ENCODE results near the gene IL10RA.

Gene IL10RA

DNA sequence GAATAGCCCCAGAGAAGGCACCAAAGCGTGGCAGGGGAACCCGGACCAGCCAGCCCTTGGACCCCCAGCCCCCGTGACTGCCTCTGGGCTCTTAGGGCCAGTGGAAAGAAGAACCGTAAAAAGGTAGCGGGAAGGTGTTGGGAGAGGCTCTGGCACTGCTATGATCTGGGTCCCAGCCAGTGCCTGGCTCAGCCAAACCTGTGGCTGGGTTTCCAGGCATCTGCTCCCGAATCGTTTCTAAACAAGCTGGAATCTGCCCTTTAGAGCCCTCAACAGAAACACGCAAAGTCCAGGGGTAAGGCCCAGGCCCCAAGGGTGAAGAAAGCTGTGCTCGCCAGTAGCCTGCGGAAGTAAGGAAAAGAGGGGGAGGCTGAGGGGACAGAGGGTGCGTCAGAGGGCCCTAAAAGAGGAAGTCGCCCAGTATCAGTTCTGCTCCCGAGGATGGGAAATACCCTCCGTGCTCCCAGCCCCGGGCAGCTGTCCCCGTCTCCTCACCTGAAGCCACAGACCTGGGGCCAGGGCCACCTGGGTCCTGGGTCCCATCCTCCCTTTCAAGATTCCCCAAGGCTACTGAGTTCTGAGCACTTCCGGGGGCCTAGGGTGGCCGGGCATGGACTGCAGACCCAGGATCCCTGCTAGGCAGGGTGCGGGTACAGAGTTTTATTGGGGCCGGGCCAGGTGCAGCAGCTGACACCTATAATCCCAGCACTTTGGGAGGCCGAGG, 24.7 kb downstream of the IL10RA start:
- Histone ChIP-seq H3K27ac (ENCODE audit: low read depth, low read length) (no peak overlapping the region), H3K9ac (ENCODE audit: low read depth, low read length) (no peak overlapping the region), H3K4me3 (ENCODE audit: low read length) (no peak overlapping the region), H3K4me1 (ENCODE audit: insufficient read depth, low read length) (no peaks in the 10 kb centered on the region), H3K27me3 (ENCODE audit: insufficient read depth, low read length) (no peaks in the 10 kb centered on the region), H3K36me3 (ENCODE audit: insufficient read depth, low read length) (no peaks in the 10 kb centered on the region), H3K9me3 (ENCODE audit: insufficient read depth, low read depth, low read length) (no peaks in the 10 kb centered on the region)
- 93% methylated on average over 21 of the region's 21 CpGs for WGBS

DNA sequence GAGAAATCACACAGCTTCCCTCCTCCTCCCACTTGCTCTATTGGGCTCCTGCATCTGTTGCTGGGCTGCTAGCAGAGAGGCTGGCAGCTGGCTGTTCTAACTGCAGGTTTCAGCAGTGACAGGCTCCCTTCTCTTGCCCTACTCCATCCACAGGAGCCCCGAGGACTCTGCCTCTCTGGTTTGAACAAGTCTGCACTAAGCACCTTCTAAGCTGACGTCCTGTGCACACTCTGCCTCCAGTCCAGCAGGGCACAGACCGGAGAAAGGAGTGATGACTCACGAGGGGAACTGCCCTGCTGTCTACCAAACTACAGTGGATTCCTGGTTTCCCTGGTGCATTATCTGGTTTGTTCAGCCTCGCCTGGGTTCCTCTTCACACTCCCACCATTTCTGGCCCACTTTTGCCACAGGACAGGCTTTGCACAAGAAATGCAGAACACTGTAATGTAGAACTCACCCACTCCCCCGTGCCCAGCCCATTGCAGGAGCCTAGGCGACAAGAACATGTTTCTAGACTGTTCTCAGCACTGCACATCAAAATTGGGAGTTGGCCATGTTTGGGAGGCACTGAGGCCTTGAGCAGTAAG, 26.0 kb downstream of the IL10RA start:
- WGBS = 90% methylated on average over 7 of the region's 7 CpGs
- Histone ChIP-seq H3K27me3 (ENCODE audit: insufficient read depth, low read length) (no peaks in the 10 kb centered on the region), H3K4me1 (ENCODE audit: insufficient read depth, low read length) (no peaks in the 10 kb centered on the region), H3K4me3 (ENCODE audit: low read length) (no peak overlapping the region), H3K9ac (ENCODE audit: low read depth, low read length) (no peak overlapping the region), H3K9me3 (ENCODE audit: insufficient read depth, low read depth, low read length) (no peaks in the 10 kb centered on the region), H3K27ac (ENCODE audit: low read depth, low read length) (no peak overlapping the region), H3K36me3 (ENCODE audit: insufficient read depth, low read length) (no peaks in the 10 kb centered on the region)

DNA sequence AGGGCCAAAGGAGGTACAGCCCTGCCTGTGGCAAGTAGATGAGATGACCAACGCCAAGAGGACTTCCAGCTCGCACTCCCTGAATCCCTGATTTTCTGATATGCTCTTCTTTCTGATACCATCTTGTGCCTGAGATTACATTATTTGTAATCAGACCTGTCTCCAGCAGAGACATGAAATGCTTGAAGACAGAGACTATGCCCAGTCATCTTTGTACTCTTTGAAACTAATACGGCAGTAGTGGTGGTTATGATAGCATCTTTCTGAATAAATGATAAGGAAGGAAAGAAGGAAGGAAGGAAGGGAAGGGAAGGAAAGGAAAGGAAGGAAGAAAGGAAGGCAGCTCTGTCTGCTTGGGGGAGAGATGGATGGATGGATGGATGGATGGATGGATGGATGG, 27.8 kb downstream of the IL10RA start:
- 95% methylated on average over 3 of the region's 3 CpGs for WGBS
- no peaks in the 10 kb centered on the region for H3K27me3 ChIP-seq (ENCODE audit: insufficient read depth, low read length)
- no peaks in the 10 kb centered on the region for H3K9me3 ChIP-seq (ENCODE audit: insufficient read depth, low read depth, low read length)
- H3K27ac ChIP-seq (ENCODE audit: low read depth, low read length) = no peak overlapping the region
- no peaks in the 10 kb centered on the region for H3K36me3 ChIP-seq (ENCODE audit: insufficient read depth, low read length)
- no peak overlapping the region for H3K4me3 ChIP-seq (ENCODE audit: low read length)
- no peak overlapping the region for H3K9ac ChIP-seq (ENCODE audit: low read depth, low read length)
- no peaks in the 10 kb centered on the region for H3K4me1 ChIP-seq (ENCODE audit: insufficient read depth, low read length)

DNA sequence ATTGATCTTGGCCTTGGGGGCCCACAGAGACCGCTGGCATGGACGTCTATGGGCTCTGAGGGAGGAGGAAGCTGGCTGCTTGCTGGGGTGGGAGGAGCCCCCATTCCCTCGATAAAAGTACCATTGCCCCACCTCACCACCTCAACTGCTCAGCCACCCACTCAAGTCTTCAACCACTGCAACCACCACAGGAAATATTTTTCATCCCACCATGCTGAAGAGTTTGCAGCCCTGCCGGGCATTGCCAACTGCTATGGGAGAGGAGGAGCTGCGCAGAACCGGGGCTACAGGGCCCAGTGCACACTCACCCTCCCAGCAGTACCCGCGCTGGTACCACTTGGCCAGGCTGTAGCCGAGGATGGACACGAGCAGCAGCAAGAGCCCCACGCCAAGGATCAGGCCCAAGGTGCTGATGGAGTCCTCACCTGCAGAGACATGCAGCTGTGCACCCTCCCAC, 29.2 kb downstream of the IL10RA start:
- Histone ChIP-seq H3K4me1 (ENCODE audit: insufficient read depth, low read length) (no peaks in the 10 kb centered on the region), H3K9ac (ENCODE audit: low read depth, low read length) (no peak overlapping the region), H3K27me3 (ENCODE audit: insufficient read depth, low read length) (no peaks in the 10 kb centered on the region), H3K36me3 (ENCODE audit: insufficient read depth, low read length) (no peaks in the 10 kb centered on the region), H3K4me3 (ENCODE audit: low read length) (no peak overlapping the region), H3K27ac (ENCODE audit: low read depth, low read length) (no peak overlapping the region), H3K9me3 (ENCODE audit: insufficient read depth, low read depth, low read length) (no peaks in the 10 kb centered on the region)
- 92% methylated on average over 11 of the region's 11 CpGs for WGBS

DNA sequence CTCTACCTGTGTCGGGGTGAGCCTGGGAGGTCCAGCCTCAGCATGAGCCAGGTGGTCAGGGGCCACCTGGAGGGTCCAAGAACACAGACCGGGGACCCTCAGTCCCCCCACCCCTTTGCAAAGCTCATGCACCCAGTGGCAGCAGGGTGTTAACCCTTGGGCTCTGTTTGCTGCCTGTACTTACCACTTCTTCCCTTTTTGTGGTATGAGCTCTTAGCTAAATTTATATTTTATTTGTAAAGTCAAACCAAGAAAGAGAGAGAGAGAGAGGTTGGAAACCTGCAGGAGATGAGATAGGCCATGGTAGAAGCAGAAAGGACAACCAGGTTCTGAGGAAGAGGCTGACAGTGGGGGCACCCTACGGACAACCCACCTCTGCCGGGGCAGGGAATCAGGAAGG, 29.9 kb downstream of the IL10RA start:
- H3K9ac ChIP-seq (ENCODE audit: low read depth, low read length) = no peak overlapping the region
- H3K36me3 ChIP-seq (ENCODE audit: insufficient read depth, low read length) = no peaks in the 10 kb centered on the region
- H3K27me3 ChIP-seq (ENCODE audit: insufficient read depth, low read length) = no peaks in the 10 kb centered on the region
- peaks cover 6% of the 10 kb centered on the region; the same call in 1 of the 2 replicates for H3K9me3 ChIP-seq (ENCODE audit: insufficient read depth, low read depth, low read length)
- H3K4me1 ChIP-seq (ENCODE audit: insufficient read depth, low read length) = no peaks in the 10 kb centered on the region
- H3K27ac ChIP-seq (ENCODE audit: low read depth, low read length) = no peak overlapping the region
- H3K4me3 ChIP-seq (ENCODE audit: low read length) = no peak overlapping the region
- 90% methylated on average over 4 of the region's 4 CpGs for WGBS

DNA sequence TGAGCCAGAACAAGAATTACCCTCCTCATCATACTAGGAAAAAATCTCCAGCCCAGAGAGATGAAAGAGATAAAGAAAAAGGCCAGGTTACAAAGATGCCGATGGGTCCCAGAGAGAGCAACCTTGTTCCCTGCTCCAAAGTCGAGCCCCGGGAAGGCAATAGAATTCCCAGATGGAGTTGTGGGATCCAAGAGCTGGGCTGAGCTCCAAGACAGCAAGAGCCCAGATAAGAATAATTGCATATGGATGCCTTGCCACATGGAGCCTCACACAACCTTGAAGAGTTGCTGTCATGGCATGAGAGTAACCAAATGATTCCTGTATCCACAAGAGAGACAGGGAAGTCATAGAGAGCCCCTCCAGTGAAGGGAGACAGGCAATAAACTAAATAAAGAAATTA, 30.9 kb downstream of the IL10RA start:
- Histone ChIP-seq H3K9ac (ENCODE audit: low read depth, low read length) (no peak overlapping the region), H3K4me3 (ENCODE audit: low read length) (no peak overlapping the region), H3K4me1 (ENCODE audit: insufficient read depth, low read length) (no peaks in the 10 kb centered on the region), H3K27ac (ENCODE audit: low read depth, low read length) (no peak overlapping the region), H3K9me3 (ENCODE audit: insufficient read depth, low read depth, low read length) (peaks cover 6% of the 10 kb centered on the region; the same call in 1 of the 2 replicates), H3K27me3 (ENCODE audit: insufficient read depth, low read length) (no peaks in the 10 kb centered on the region), H3K36me3 (ENCODE audit: insufficient read depth, low read length) (no peaks in the 10 kb centered on the region)
- WGBS = 87% methylated on average over 3 of the region's 3 CpGs

DNA sequence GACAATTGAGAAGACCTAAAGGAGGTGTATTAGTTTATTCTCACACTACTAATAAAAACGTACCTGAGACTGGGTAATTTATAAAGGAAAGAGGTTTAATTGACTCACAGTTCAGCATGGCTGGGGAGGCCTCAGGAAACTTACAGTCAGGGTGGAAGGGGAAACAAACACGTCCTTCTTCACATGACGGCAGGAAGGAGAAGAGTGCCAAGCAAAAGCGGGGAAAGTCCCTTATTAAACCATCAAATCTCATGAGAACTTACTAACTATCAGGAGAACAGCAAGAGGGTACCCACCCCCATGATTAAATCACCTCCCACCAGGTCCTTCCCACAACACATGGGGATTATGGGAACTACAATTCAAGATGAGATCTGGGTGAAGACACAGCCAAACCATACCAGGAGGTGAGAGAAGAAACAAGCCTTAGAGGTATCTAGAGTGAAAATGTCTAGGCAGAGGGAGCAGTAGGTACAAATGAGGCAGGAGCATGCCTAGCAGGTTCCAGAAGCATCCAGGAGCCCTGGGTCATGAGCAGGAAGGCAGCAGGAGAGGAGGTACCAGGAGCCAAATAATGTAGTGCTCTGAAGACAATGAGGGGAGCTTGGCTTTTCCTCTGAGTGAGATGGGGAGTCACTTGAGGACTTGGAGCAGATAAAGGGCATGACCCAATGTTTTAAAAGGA, 31.6 kb downstream of the IL10RA start:
- no peak overlapping the region for H3K4me3 ChIP-seq (ENCODE audit: low read length)
- no peaks in the 10 kb centered on the region for H3K36me3 ChIP-seq (ENCODE audit: insufficient read depth, low read length)
- WGBS = 72% methylated on average over 4 of the region's 4 CpGs
- no peak overlapping the region for H3K9ac ChIP-seq (ENCODE audit: low read depth, low read length)
- H3K9me3 ChIP-seq (ENCODE audit: insufficient read depth, low read depth, low read length) = peaks cover 6% of the 10 kb centered on the region; the same call in 1 of the 2 replicates
- H3K4me1 ChIP-seq (ENCODE audit: insufficient read depth, low read length) = no peaks in the 10 kb centered on the region
- no peaks in the 10 kb centered on the region for H3K27me3 ChIP-seq (ENCODE audit: insufficient read depth, low read length)
- H3K27ac ChIP-seq (ENCODE audit: low read depth, low read length) = no peak overlapping the region

DNA sequence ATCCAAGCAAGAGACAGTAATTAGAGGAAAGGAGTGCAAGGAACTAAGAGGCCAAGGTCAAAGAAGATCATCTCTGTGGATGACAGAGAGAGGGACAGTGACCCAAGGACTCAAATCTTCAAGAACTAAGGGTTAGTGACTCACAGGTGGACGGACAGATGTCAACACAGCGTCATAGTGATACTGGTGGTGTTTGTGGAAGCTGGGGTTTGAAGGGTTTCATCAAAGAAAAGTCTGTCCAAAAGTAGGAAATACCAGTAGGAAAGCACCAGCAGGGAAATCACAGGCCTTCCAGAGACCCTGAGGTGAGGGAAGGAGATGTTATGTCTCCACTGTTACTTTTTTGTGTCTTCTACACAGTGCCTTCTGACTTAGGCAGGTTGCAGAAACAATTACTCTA, 32.2 kb downstream of the IL10RA start:
- no peaks in the 10 kb centered on the region for H3K27me3 ChIP-seq (ENCODE audit: insufficient read depth, low read length)
- H3K4me1 ChIP-seq (ENCODE audit: insufficient read depth, low read length) = no peaks in the 10 kb centered on the region
- peaks cover 6% of the 10 kb centered on the region; the same call in 1 of the 2 replicates for H3K9me3 ChIP-seq (ENCODE audit: insufficient read depth, low read depth, low read length)
- WGBS = 96% methylated on average over 2 of the region's 2 CpGs
- H3K27ac ChIP-seq (ENCODE audit: low read depth, low read length) = no peak overlapping the region
- no peak overlapping the region for H3K4me3 ChIP-seq (ENCODE audit: low read length)
- no peaks in the 10 kb centered on the region for H3K36me3 ChIP-seq (ENCODE audit: insufficient read depth, low read length)
- no peak overlapping the region for H3K9ac ChIP-seq (ENCODE audit: low read depth, low read length)

DNA sequence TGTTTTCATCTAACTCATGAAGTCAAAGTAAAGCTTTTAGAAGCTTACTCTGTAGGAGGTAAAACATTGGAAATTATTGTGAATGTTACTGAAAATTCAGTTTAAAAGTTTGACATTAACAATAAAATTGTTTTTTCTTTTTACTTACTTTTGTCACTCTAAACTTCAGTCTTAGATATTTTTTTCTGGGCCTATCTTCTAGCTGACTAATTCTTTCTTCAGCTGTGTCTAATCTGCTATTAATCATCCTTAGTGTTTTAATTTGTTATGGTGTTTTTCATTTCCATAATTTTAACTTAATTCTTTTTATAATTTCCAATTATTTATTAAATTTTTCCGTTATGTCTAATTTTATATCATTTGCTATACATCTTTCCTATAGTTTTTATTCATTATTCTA, 35.0 kb downstream of the IL10RA start:
- no peak overlapping the region for H3K9ac ChIP-seq (ENCODE audit: low read depth, low read length)
- H3K27me3 ChIP-seq (ENCODE audit: insufficient read depth, low read length) = no peaks in the 10 kb centered on the region; the same call in 1 of the 2 replicates
- H3K4me3 ChIP-seq (ENCODE audit: low read length) = no peak overlapping the region
- peaks cover 6% of the 10 kb centered on the region; the same call in 1 of the 2 replicates for H3K9me3 ChIP-seq (ENCODE audit: insufficient read depth, low read depth, low read length)
- no CpG with 5 or more reads among the region's 1 CpG for WGBS
- no peak overlapping the region for H3K27ac ChIP-seq (ENCODE audit: low read depth, low read length)
- H3K4me1 ChIP-seq (ENCODE audit: insufficient read depth, low read length) = no peaks in the 10 kb centered on the region
- H3K36me3 ChIP-seq (ENCODE audit: insufficient read depth, low read length) = no peaks in the 10 kb centered on the region

DNA sequence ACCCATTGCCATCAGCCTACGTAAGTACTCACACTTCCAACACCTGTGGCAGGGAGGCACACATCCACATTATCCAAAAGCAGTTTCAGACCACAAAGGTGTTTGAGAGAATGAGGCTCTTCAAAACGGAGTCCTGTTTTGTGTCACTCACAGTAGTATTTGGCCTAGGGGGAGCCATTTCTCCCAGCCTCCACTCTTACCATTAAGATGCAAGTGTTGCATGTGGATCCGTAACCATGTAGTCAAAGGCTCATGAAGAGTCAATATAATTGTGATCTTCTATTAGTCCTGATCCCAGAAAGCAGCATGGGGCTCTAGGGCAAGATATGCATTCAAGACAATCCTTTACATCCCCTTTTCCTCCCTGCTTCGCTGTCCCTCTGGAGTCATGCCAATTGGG, 41.5 kb downstream of the IL10RA start:
- no peak overlapping the region for H3K27ac ChIP-seq (ENCODE audit: low read depth, low read length)
- H3K27me3 ChIP-seq (ENCODE audit: insufficient read depth, low read length) = no peaks in the 10 kb centered on the region; the same call in 1 of the 2 replicates
- H3K36me3 ChIP-seq (ENCODE audit: insufficient read depth, low read length) = no peaks in the 10 kb centered on the region
- H3K9ac ChIP-seq (ENCODE audit: low read depth, low read length) = no peak overlapping the region
- H3K9me3 ChIP-seq (ENCODE audit: insufficient read depth, low read depth, low read length) = no peaks in the 10 kb centered on the region
- no peaks in the 10 kb centered on the region for H3K4me1 ChIP-seq (ENCODE audit: insufficient read depth, low read length)
- 86% methylated on average over 4 of the region's 4 CpGs for WGBS
- no peak overlapping the region for H3K4me3 ChIP-seq (ENCODE audit: low read length)

DNA sequence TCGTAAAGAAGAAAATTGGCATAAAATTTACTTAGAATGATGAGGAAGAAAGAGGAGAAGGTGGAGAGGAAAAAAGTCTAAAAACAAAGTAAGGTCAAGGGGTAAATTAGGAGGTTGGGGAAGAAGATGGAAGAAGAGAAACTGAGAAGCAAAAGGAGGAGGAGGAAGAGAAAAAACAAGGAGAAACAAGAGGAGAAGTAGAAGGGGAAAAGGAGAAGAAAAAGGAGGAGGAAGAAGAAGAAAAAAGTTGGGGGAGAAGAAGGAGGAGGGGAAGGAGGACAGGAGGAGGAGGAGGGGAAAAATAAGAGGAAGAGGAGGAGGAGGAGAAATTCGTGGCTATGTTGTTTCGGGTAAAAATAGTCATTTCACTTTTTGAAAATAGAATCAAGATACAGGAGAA, 42.4 kb downstream of the IL10RA start:
- WGBS = 87% methylated on average over 3 of the region's 3 CpGs
- no peaks in the 10 kb centered on the region for H3K36me3 ChIP-seq (ENCODE audit: insufficient read depth, low read length)
- H3K4me1 ChIP-seq (ENCODE audit: insufficient read depth, low read length) = no peaks in the 10 kb centered on the region
- no peaks in the 10 kb centered on the region for H3K9me3 ChIP-seq (ENCODE audit: insufficient read depth, low read depth, low read length)
- no peak overlapping the region for H3K27ac ChIP-seq (ENCODE audit: low read depth, low read length)
- H3K9ac ChIP-seq (ENCODE audit: low read depth, low read length) = no peak overlapping the region
- no peaks in the 10 kb centered on the region; the same call in 1 of the 2 replicates for H3K27me3 ChIP-seq (ENCODE audit: insufficient read depth, low read length)
- no peak overlapping the region for H3K4me3 ChIP-seq (ENCODE audit: low read length)
